Measurements from ENCODE around the gene TMEM41A. TPM values are rescaled to one million over a fixed set of nuclear protein-coding genes. Genes with fewer than 3 reads are reported as not detected.

The TMEM41A gene
- total RNA-seq (13.9 TPM), polyA plus RNA-seq (ENCODE audit: insufficient read depth in 1 of 8, insufficient read length in 8 of 8, low replicate concordance in 1 of 8) (10 to 100 TPM; 13.6 to 19.4 (median 16.0) TPM)
- long read RNA-seq, donor 1, transcript TMEM41A-203 (5 exons, 2,827 nt), result major isoform, 5 of 5 reads
- long read RNA-seq, donor 1, partial matches to known transcripts, result 0 of 5 reads
- long read RNA-seq, donor 1, other reads (novel, unspliced or antisense), result 0 of 5 reads
- long read RNA-seq, donor 2, partial matches to known transcripts, result 0 of 1 reads
- long read RNA-seq, donor 2, other reads (novel, unspliced or antisense), result 0 of 1 reads
- long read RNA-seq, donor 3, partial matches to known transcripts, result 0 of 4 reads
- long read RNA-seq, donor 3, other reads (novel, unspliced or antisense), result 0 of 4 reads
- long read RNA-seq, donor 4, partial matches to known transcripts, result 0 of 3 reads
- long read RNA-seq, donor 4, other reads (novel, unspliced or antisense), result 0 of 3 reads
- long read RNA-seq, donor 5, transcript TMEM41A-203 (5 exons, 2,827 nt), result major isoform, 10 of 12 reads
- long read RNA-seq, donor 5, partial matches to known transcripts, result 0 of 12 reads
- long read RNA-seq, donor 5, other reads (novel, unspliced or antisense), result 0 of 12 reads
- long read RNA-seq, donor 6, full-length matches to known transcripts, result 8 of 8 reads
- long read RNA-seq, donor 6, partial matches to known transcripts, result 0 of 8 reads
- long read RNA-seq, donor 6, other reads (novel, unspliced or antisense), result 0 of 8 reads
- long read RNA-seq, donor 7, partial matches to known transcripts, result 0 of 4 reads
- long read RNA-seq, donor 7, other reads (novel, unspliced or antisense), result 0 of 4 reads
- long read RNA-seq, donor 8, partial matches to known transcripts, result 0 of 3 reads
- long read RNA-seq, donor 8, other reads (novel, unspliced or antisense), result 0 of 3 reads
- long read RNA-seq, donor 9, transcript TMEM41A-203 (5 exons, 2,827 nt), result major isoform, 6 of 6 reads
- long read RNA-seq, donor 9, partial matches to known transcripts, result 0 of 6 reads
- long read RNA-seq, donor 9, other reads (novel, unspliced or antisense), result 0 of 6 reads
- long read RNA-seq, donor 10, full-length matches to known transcripts, result 6 of 6 reads
- long read RNA-seq, donor 10, partial matches to known transcripts, result 0 of 6 reads
- long read RNA-seq, donor 10, other reads (novel, unspliced or antisense), result 0 of 6 reads
- long read RNA-seq, donor 11, transcript TMEM41A-203 (5 exons, 2,827 nt), result major isoform, 6 of 6 reads
- long read RNA-seq, donor 11, partial matches to known transcripts, result 0 of 6 reads
- long read RNA-seq, donor 11, other reads (novel, unspliced or antisense), result 0 of 6 reads

- WGBS (ENCODE audit: insufficient coverage), result under 1% methylated on average over 82 of the region's 82 CpGs
- peaks cover 5% of the 10 kb centered on the region for H3K4me1 ChIP-seq (ENCODE audit: control insufficient read depth, insufficient read depth, low read length)
- peak; percentile 94 for DNase-seq
Observed at GRCh38 chr3:185498503-185499396, at the start of gene TMEM41A. Gene TMEM41A (minus strand): TSS chr3:185499035. CDS start chr3:185498961, 74 bp downstream.

GRCh38 chr3:185540695-185541094, 41.9 kb upstream of the TMEM41A start:
- Histone ChIP-seq H3K27ac (ENCODE audit: low read length) (no peak overlapping the region), H3K4me1 (ENCODE audit: control insufficient read depth, insufficient read depth, low read length) (no peaks in the 10 kb centered on the region), H3K4me3 (ENCODE audit: low read length) (no peak overlapping the region), H3K9me3 (replicated peaks; ENCODE audit: control insufficient read depth, low read depth, low read length) (no peaks in the 10 kb centered on the region), H3K36me3 (ENCODE audit: control insufficient read depth, insufficient read depth, low read length) (no peaks in the 10 kb centered on the region), H3K27me3 (ENCODE audit: control insufficient read depth, insufficient read depth, low read length) (no peaks in the 10 kb centered on the region)
- DNase-seq, result peak; percentile 57
- WGBS (ENCODE audit: insufficient coverage), result 68% methylated on average over 4 of the region's 7 CpGs

More at GRCh38 chr3:185498503-185499396, at the start of gene TMEM41A:
- peak within 1 kb of the TSS; percentile 93 for H3K27ac ChIP-seq (ENCODE audit: low read length)
- H3K27me3 ChIP-seq (ENCODE audit: control insufficient read depth, insufficient read depth, low read length), result peaks cover 2% of the 10 kb centered on the region
- no peaks in the 10 kb centered on the region for H3K9me3 ChIP-seq (replicated peaks; ENCODE audit: control insufficient read depth, low read depth, low read length)
- H3K36me3 ChIP-seq (ENCODE audit: control insufficient read depth, insufficient read depth, low read length), result peaks cover 31% of the 10 kb centered on the region
- H3K4me3 ChIP-seq (ENCODE audit: low read length), result peak within 1 kb of the TSS; percentile 97

GRCh38 chr3:185539934-185540333, 41.1 kb upstream of the TMEM41A start:
- Histone ChIP-seq H3K4me1 (ENCODE audit: control insufficient read depth, insufficient read depth, low read length) (no peaks in the 10 kb centered on the region), H3K4me3 (ENCODE audit: low read length) (no peak overlapping the region), H3K27me3 (ENCODE audit: control insufficient read depth, insufficient read depth, low read length) (no peaks in the 10 kb centered on the region), H3K36me3 (ENCODE audit: control insufficient read depth, insufficient read depth, low read length) (no peaks in the 10 kb centered on the region), H3K27ac (ENCODE audit: low read length) (no peak overlapping the region), H3K9me3 (replicated peaks; ENCODE audit: control insufficient read depth, low read depth, low read length) (no peaks in the 10 kb centered on the region)
- WGBS (ENCODE audit: insufficient coverage), result no CpG with 5 or more reads among the region's 2 CpGs
- no peak for DNase-seq

GRCh38 chr3:185537369-185537970, 38.6 kb upstream of the TMEM41A start:
- H3K27ac ChIP-seq (ENCODE audit: low read length), result no peak overlapping the region
- H3K9me3 ChIP-seq (replicated peaks; ENCODE audit: control insufficient read depth, low read depth, low read length), result no peaks in the 10 kb centered on the region
- WGBS (ENCODE audit: insufficient coverage), result 8% methylated on average over 2 of the region's 9 CpGs
- no peak overlapping the region for H3K4me3 ChIP-seq (ENCODE audit: low read length)
- peak; percentile 72 for DNase-seq
- H3K4me1 ChIP-seq (ENCODE audit: control insufficient read depth, insufficient read depth, low read length), result no peaks in the 10 kb centered on the region
- no peaks in the 10 kb centered on the region for H3K27me3 ChIP-seq (ENCODE audit: control insufficient read depth, insufficient read depth, low read length)
- H3K36me3 ChIP-seq (ENCODE audit: control insufficient read depth, insufficient read depth, low read length), result no peaks in the 10 kb centered on the region

- Histone ChIP-seq H3K4me3 (ENCODE audit: low read length) (no peak overlapping the region), H3K27ac (ENCODE audit: low read length) (no peak overlapping the region), H3K9me3 (replicated peaks; ENCODE audit: control insufficient read depth, low read depth, low read length) (no peaks in the 10 kb centered on the region), H3K27me3 (ENCODE audit: control insufficient read depth, insufficient read depth, low read length) (no peaks in the 10 kb centered on the region), H3K36me3 (ENCODE audit: control insufficient read depth, insufficient read depth, low read length) (no peaks in the 10 kb centered on the region), H3K4me1 (ENCODE audit: control insufficient read depth, insufficient read depth, low read length) (no peaks in the 10 kb centered on the region)
- WGBS (ENCODE audit: insufficient coverage), result no CpG with 5 or more reads among the region's 2 CpGs
- no peak for DNase-seq
Observed at GRCh38 chr3:185534511-185534910, 35.7 kb upstream of the TMEM41A start.

GRCh38 chr3:185532901-185533300, 34.1 kb upstream of the TMEM41A start:
- H3K27me3 ChIP-seq (ENCODE audit: control insufficient read depth, insufficient read depth, low read length), result no peaks in the 10 kb centered on the region
- H3K4me3 ChIP-seq (ENCODE audit: low read length), result no peak overlapping the region
- no peaks in the 10 kb centered on the region for H3K9me3 ChIP-seq (replicated peaks; ENCODE audit: control insufficient read depth, low read depth, low read length)
- no peaks in the 10 kb centered on the region for H3K36me3 ChIP-seq (ENCODE audit: control insufficient read depth, insufficient read depth, low read length)
- H3K4me1 ChIP-seq (ENCODE audit: control insufficient read depth, insufficient read depth, low read length), result no peaks in the 10 kb centered on the region
- no peak for DNase-seq
- 40% methylated on average over 1 of the region's 5 CpGs for WGBS (ENCODE audit: insufficient coverage)
- no peak overlapping the region for H3K27ac ChIP-seq (ENCODE audit: low read length)

GRCh38 chr3:185530856-185531255, 32.0 kb upstream of the TMEM41A start:
- Histone ChIP-seq H3K27ac (ENCODE audit: low read length) (no peak overlapping the region), H3K4me3 (ENCODE audit: low read length) (no peak overlapping the region), H3K9me3 (replicated peaks; ENCODE audit: control insufficient read depth, low read depth, low read length) (no peaks in the 10 kb centered on the region), H3K36me3 (ENCODE audit: control insufficient read depth, insufficient read depth, low read length) (no peaks in the 10 kb centered on the region), H3K27me3 (ENCODE audit: control insufficient read depth, insufficient read depth, low read length) (no peaks in the 10 kb centered on the region), H3K4me1 (ENCODE audit: control insufficient read depth, insufficient read depth, low read length) (no peaks in the 10 kb centered on the region)
- DNase-seq, result no peak
- no CpG with 5 or more reads among the region's 5 CpGs for WGBS (ENCODE audit: insufficient coverage)

- no peak for DNase-seq
- Histone ChIP-seq H3K4me3 (ENCODE audit: low read length) (no peak overlapping the region), H3K36me3 (ENCODE audit: control insufficient read depth, insufficient read depth, low read length) (no peaks in the 10 kb centered on the region), H3K4me1 (ENCODE audit: control insufficient read depth, insufficient read depth, low read length) (no peaks in the 10 kb centered on the region), H3K9me3 (replicated peaks; ENCODE audit: control insufficient read depth, low read depth, low read length) (no peaks in the 10 kb centered on the region), H3K27me3 (ENCODE audit: control insufficient read depth, insufficient read depth, low read length) (no peaks in the 10 kb centered on the region), H3K27ac (ENCODE audit: low read length) (no peak overlapping the region)
- 100% methylated on average over 2 of the region's 6 CpGs for WGBS (ENCODE audit: insufficient coverage)
Observed at GRCh38 chr3:185528532-185528931, 29.7 kb upstream of the TMEM41A start.

- Histone ChIP-seq H3K4me3 (ENCODE audit: low read length) (no peak overlapping the region), H3K4me1 (ENCODE audit: control insufficient read depth, insufficient read depth, low read length) (no peaks in the 10 kb centered on the region), H3K27ac (ENCODE audit: low read length) (no peak overlapping the region), H3K9me3 (replicated peaks; ENCODE audit: control insufficient read depth, low read depth, low read length) (no peaks in the 10 kb centered on the region), H3K27me3 (ENCODE audit: control insufficient read depth, insufficient read depth, low read length) (no peaks in the 10 kb centered on the region), H3K36me3 (ENCODE audit: control insufficient read depth, insufficient read depth, low read length) (no peaks in the 10 kb centered on the region)
- DNase-seq, result no peak
- 78% methylated on average over 5 of the region's 9 CpGs for WGBS (ENCODE audit: insufficient coverage)
Observed at GRCh38 chr3:185527364-185527763, 28.5 kb upstream of the TMEM41A start.

All from muscle of leg (tissue), 16 donors.